Measurements from ENCODE around the gene TLCD5. TPM values are rescaled to one million over a fixed set of nuclear protein-coding genes. Genes with fewer than 3 reads are reported as not detected.

TLCD5 gene
- total RNA-seq, 3 donors from 2014 or later, result 2.9 to 8.2 (median 6.9) TPM

DNA sequence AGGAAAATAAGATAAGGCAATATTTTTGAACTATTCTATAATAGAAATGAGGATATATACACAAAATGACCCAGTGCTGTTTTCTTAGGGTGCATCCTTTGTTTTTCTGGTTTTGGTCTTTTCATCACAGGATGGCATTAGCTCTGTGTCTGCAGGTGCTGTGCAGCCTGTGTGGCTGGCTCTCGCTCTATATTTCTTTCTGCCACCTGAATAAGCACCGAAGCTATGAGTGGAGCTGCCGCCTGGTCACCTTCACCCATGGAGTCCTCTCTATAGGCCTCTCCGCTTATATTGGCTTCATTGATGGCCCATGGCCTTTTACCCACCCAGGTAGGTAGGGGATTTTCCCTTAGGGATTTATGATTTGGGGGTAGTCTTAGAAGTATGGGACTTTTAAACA, 2.2 kb downstream of the TLCD5 start:
- no peak for TF ChIP-seq POLR2AphosphoS5 (IDR thresholded peaks at IDR 0.05)
- TF ChIP-seq POLR2A (IDR thresholded peaks at IDR 0.05), result no peak
- no peak for TF ChIP-seq CTCF (IDR thresholded peaks at IDR 0.05)

DNA sequence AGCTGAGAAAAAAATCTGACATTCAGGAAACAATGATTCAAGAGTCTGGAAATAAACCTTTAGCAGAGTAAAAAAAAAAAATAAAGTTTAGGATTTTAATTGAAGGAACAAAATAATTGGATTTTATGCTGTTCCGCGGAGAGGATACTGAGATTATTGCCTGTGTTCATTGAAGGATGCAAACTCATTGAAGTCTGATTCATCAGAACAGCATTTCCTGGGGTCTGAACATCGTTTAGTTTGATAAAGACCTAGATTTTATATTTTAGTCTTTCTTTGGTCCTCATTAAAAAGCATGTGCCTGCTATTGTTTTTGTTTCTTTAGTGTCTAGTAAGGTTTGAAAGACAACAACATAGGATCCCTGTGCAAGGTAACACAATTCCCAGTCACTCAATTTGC, 4.5 kb downstream of the TLCD5 start:
- intact Hi-C loops (cut with DNase I; ENCODE audit: low total_unique reads), result no loop called here
- no peaks in the 10 kb centered on the region for H3K27me3 ChIP-seq
- H3K4me3 ChIP-seq, result no peak overlapping the region
- H3K27ac ChIP-seq, result no peak overlapping the region
- no peak for DNase-seq (ENCODE audit: low spot score in 2 of 2)
- H3K9me3 ChIP-seq, result no peaks in the 10 kb centered on the region
- no peaks in the 10 kb centered on the region for H3K36me3 ChIP-seq
- TF ChIP-seq CTCF (IDR thresholded peaks at IDR 0.05) (no peak), POLR2AphosphoS5 (IDR thresholded peaks at IDR 0.05) (no peak), POLR2A (IDR thresholded peaks at IDR 0.05) (no peak)
- no peaks in the 10 kb centered on the region for H3K4me1 ChIP-seq

More for the DNA sequence above, 2.2 kb downstream of the TLCD5 start:
- H3K36me3 ChIP-seq, result no peaks in the 10 kb centered on the region
- H3K4me3 ChIP-seq, result no peak overlapping the region
- intact Hi-C loops (cut with DNase I; ENCODE audit: low total_unique reads), result no loop called here
- peak overlapping the region; percentile 96 to 99 for H3K27ac ChIP-seq
- DNase-seq (ENCODE audit: low spot score in 2 of 2), result no peak
- H3K27me3 ChIP-seq, result no peaks in the 10 kb centered on the region
- H3K4me1 ChIP-seq, result no peaks in the 10 kb centered on the region
- no peaks in the 10 kb centered on the region for H3K9me3 ChIP-seq

DNA sequence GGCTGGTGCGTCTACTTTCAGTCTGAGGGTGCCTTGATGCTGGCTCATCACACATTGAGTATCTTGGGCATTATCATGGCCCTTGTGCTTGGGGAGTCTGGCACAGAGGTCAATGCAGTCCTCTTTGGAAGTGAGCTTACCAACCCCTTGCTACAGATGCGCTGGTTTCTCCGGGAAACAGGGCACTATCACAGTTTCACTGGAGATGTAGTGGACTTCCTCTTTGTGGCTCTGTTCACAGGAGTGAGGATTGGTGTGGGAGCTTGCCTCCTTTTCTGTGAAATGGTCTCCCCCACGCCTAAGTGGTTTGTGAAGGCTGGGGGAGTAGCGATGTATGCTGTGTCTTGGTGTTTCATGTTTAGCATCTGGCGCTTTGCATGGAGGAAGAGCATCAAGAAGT, 4.9 kb downstream of the TLCD5 start:
- no peak overlapping the region for H3K4me3 ChIP-seq
- no peak for TF ChIP-seq POLR2A (IDR thresholded peaks at IDR 0.05)
- no peak for TF ChIP-seq POLR2AphosphoS5 (IDR thresholded peaks at IDR 0.05)
- no peak for TF ChIP-seq CTCF (IDR thresholded peaks at IDR 0.05)
- no peak overlapping the region for H3K27ac ChIP-seq
- no peaks in the 10 kb centered on the region for H3K4me1 ChIP-seq
- no peak for DNase-seq (ENCODE audit: low spot score in 2 of 2)
- H3K27me3 ChIP-seq, result no peaks in the 10 kb centered on the region
- intact Hi-C loops (cut with DNase I; ENCODE audit: low total_unique reads), result no loop called here
- H3K36me3 ChIP-seq, result no peaks in the 10 kb centered on the region
- no peaks in the 10 kb centered on the region for H3K9me3 ChIP-seq

GRCh38 chr11:120331301-120331996, 6.3 kb downstream of the TLCD5 start:
- no peaks in the 10 kb centered on the region for H3K4me1 ChIP-seq
- H3K36me3 ChIP-seq, result no peaks in the 10 kb centered on the region
- TF ChIP-seq POLR2AphosphoS5 (IDR thresholded peaks at IDR 0.05) (no peak), POLR2A (IDR thresholded peaks at IDR 0.05) (no peak), CTCF (IDR thresholded peaks at IDR 0.05) (no peak)
- no peak for DNase-seq (ENCODE audit: low spot score in 2 of 2)
- intact Hi-C loops (cut with DNase I; ENCODE audit: low total_unique reads), result no loop called here
- H3K4me3 ChIP-seq, result no peak overlapping the region
- H3K9me3 ChIP-seq, result no peaks in the 10 kb centered on the region
- H3K27ac ChIP-seq, result peak overlapping the region; percentile 56 to 98
- no peaks in the 10 kb centered on the region for H3K27me3 ChIP-seq

DNA sequence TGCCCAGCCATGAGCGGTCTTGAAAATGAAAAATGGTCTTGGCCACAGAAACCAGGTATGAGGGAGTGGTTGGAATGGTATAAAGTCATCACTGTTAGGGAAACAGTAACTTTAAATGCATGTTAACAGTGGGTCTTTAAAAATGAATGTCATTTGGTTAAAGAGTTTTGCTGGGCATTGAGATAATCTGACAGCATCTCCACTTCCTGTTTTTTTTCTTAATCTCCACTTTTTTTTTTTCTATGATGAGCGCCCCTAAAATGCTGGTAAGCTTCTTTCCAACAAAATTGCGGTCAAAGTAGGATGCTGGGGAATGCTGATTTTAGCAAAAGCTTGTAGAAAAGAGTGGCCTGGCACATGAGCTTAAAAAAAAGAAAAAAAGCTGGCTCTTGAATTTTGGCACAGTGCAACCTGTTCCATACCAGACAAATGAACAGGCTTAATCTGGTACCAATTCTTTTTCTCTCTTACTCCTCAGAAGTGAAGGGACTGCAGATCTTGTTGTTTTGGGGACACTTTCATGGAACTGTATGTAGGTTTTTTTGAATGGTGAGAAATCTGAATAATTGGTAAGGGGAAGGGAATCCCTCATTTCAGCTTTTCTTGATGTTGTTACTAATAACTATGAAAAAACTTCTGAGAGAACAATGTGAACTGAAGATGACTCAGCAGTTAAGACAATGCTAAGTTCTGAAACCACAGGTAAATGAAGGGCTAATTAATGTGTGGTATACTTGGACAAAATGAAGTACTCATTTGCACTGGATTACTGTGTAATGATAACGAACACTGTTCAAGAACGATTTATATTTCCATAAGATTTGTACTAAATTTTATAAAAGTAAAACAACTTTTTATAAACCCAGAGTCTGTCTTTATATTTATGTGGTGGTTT, 8.0 kb downstream of the TLCD5 start:
- H3K27ac ChIP-seq, result peak overlapping the region; percentile 68 to 98
- intact Hi-C loops (cut with DNase I; ENCODE audit: low total_unique reads), result no loop called here

More for the DNA sequence above, 8.0 kb downstream of the TLCD5 start:
- DNase-seq (ENCODE audit: low spot score in 2 of 2), result no peak
- Histone ChIP-seq H3K4me3 (no peak overlapping the region), H3K4me1 (peaks cover 0 to 4% of the 10 kb centered on the region in 2 donors), H3K36me3 (no peaks in the 10 kb centered on the region), H3K27me3 (no peaks in the 10 kb centered on the region), H3K9me3 (no peaks in the 10 kb centered on the region)
- TF ChIP-seq POLR2A (IDR thresholded peaks at IDR 0.05) (no peak), CTCF (IDR thresholded peaks at IDR 0.05) (no peak), POLR2AphosphoS5 (IDR thresholded peaks at IDR 0.05) (no peak)
